ENCODE data around the gene PAOX.

Gene PAOX

DNA sequence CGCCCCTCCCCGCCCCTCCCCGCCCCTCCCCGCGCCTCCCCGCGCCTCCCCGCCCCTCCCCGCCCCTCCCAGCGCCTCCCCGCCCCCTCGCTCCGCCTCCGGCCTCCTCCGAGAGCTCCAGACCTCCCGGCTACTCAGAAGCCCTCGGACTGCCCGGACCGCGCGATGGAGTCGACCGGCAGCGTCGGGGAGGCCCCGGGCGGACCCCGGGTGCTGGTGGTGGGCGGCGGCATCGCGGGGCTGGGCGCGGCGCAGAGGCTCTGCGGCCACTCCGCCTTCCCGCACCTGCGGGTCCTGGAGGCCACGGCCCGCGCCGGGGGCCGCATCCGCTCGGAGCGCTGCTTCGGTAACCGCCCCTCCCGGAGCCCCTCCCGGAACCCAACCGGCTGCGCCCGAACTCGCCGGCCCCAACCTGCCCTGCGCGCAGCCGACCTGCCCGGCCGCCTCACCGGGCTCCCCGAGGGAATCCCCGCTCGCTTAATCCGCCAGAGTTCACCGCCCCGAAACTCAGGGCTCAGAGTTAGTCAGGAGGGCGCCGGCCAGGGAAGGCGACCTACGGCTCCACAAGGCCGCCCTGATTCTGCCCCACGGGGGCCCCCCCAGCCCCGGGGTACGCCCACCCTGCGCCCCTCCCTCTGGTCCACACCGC lies at the start of gene PAOX:
Gene PAOX, plus strand, starts transcription at position 111 of the 649 bp plus-strand sequence. Its CDS starts 55 bp downstream, at position 166.
- peak; percentile 61 to 75 for DNase-seq

DNA sequence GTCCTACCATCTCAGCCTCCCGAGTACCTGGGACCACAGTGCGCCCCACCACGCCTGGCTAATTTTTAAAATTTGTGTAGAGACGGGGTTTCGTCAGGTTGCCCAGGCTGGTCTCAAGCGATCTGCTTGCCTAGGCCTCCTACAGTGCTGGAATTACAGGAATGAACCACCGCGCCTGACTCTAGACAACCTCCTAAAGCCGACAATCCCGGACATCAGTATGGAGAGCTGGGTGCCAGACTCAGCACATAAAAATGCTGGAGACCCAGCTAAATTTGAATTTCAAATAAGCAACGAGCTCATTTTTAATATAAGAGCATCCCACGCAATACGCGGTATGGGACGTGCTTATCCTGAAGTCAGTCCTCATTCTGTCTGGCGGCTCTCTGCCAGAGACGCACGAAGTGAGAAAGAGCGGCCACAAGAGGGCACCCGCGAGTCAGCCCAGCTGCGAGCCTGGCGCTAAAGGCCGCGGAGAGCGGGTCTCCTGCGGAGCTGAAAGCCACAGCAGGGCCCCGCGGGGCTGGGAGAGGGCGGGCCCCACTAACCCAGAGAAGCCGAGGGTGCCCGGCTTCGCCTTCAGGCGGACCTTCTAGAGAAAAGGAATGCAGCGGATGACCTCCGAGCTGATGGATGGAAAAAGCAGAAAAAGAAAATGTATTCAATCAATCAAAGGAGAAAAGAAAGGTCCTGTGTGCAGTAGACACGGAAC lies 49.4 kb upstream of the PAOX start:
- DNase-seq = peak; percentile 83 to 89

DNA sequence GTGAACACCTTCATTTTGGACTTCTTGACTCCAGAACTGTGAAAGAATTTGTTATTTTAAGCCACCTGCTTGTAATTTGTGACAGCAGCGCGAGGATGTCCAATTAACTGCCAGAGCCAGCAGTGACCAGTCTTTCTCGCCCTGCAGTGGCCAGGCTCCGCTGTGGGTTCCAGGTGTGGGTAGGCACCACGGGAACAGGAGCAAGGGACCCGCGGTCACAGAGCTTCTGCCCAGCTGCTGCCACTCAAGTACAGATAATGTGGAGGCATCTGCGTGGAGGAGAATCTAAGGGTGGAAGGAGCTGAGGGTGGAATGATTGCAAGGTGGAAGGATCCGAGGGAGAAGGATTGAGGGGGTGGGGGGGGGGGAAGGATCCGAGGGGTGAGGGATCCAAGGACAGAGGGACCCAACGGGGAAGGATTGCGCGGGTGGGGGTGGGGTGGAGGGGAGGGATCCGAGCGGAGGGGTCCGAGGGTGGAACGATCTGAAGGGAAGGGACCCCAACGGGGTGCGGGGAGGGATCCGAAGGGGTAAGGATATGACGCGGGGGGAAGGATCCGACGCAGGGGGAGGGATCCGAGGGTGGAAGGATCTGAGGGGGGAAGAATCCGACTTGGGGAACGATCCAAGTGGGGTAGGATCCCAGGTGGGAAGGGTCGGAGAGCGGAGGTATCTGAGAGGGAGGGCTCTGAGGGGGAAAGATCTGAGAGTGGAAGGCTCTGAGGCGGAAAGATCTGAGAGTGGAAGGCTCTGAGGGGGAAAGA lies 45.9 kb upstream of the PAOX start:
- DNase-seq = no peak

DNA sequence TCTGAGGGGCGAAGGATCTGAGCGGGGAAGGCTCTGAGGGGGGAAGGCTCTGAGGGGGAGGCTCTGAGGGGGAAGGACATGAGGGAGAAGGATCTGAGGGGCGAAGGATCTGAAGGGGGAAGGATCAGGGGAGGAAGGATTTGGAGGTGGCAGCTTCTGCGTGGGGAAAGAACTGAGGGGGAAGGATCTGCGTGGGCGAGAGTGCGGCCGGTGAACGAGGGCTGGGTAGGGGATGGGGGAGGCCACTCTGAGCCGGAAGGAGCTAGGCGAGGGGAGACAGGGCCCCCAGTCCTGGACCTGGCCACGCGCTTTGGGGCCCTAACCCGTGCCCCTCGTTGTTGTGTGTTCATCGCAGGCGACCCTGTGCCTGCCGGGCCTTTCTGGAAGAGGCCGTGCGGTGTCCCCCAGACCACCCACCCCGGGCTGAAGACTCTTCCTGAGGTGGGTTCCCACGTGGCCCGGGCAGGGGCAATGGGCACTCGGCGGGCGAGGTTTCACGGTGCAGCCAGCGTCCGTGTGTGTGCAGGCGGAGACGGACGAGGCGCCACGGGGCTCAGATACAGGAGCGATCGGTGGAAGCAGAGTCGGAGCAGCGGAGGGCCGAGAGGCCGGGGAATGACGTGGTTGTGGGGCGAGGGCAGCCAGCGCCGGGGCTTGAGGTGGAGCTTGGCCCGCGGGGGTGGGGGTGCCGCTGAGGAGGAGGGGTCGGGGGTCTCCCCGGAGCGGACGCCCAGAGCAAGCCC lies 44.4 kb upstream of the PAOX start:
- peak in 1 of 2 donors; percentile 20 for DNase-seq

DNA sequence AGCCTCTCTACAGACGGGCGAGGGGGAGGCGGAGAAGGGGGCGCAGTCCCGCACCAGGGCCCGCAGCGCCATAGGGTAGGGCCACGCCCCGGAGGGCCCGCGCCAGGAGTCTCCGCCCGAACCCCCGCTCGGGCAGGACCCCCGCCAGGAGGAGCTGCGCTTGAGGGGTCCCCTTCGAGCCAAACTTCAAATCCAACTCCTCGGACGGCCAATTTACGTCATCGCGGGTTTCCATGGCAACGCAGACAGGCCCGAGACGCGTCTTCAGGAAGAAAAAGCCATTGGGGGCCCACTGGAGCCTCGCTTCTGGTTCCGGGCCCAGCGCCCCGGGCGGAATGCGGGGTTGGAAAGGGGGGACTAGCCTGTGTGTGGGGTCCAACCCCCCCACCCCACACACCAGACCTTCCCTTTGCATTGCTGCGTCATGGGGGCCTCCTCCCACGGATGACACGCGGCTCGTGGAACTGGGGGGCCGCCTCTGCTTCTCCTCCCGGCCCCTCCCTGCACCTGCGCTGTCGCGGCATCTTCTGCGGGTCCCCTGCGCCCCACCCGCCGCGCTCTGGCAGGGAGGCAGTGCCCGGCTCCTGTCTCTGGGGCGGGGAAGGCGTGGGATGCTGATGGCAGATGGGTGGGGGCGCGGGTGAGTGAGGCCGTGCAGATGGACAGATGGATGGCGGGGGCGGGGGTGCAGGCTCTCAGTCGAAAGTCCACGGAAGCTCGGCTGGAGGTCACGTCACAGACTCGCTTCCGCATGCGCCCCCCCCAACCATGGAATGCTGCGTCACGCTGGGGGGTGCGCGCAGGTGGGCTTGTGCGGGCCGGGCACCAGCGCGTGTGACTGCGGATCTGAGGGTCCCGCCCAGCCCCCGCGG lies 43.6 kb upstream of the PAOX start:
- peak; percentile 86 to 87 for DNase-seq

DNA sequence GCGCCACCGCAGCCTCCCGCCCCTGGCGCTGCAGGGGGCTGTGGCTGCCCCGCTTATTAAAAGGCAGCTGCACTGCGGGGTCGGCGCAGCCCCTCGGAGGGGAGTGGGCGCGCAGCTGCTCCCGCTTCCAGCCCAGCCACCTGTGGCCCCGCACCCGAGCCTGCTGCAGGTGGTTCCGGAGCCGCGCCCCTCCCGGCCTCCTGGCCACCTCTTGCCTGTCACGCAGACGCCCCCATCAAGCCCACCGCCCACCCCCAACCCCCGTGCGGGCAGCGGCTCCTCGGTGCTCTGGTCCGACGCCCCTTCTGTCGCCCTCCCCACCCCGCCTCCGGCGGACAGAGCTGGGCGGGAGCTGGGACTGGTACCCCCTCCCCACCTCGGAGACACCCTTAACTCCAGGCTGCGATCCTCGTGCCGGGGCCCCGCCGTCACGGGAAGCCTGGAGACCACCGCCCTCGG lies 42.9 kb upstream of the PAOX start:
- no peak for DNase-seq

DNA sequence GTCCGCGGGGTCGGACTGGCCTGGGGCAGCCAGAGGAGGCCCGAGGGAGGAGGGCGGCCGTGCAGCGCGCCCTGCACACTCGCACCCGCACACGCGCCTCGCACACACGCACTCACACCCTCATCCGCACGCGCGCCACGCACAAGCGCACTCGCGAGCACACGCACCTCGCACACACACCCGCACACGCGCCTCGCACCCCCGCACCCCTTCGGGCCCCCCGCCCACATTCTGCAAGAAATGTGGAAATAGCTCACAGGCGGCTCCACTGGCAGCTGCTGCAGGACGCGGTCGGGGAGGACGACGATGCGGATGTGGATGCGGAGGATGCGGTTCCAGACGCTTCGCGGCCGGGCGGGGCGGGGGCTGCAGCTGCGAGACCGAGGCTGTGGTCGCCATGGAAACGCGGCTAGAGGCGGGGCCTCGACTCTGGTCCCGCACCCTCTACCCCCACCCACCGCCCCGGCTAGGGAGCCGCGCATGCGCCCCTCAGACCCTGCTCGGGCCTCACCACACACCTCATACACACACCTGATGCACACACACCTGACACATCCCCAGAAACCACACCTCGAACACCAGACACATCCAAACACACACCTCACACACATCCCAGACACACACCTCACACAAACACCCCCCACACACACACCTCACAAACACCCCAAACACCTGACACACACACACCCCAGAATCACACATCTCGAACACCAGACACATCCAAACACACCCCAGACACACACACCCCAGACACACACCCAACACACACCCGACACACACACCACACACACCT lies 42.3 kb upstream of the PAOX start, which contains the start of gene CALY:
Gene CALY, minus strand, starts transcription at position 320 of the 793 bp plus-strand sequence. CDS start 7,907 bp downstream, outside the sequence.
- peak; percentile 88 to 91 for DNase-seq

DNA sequence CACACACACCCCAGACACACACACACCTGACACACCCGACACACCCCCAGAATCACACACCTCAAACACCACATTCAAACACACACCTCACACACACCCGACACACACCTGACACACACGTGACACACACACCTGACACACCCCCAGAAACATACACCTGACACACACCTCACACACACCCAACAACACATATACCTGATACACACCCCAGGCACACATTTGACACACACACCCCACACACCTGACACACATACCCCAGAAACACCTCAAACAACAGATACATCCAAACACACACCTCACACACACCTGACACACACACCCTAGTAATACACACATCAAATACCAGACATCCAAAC lies 41.7 kb upstream of the PAOX start:
- DNase-seq = no peak

DNA sequence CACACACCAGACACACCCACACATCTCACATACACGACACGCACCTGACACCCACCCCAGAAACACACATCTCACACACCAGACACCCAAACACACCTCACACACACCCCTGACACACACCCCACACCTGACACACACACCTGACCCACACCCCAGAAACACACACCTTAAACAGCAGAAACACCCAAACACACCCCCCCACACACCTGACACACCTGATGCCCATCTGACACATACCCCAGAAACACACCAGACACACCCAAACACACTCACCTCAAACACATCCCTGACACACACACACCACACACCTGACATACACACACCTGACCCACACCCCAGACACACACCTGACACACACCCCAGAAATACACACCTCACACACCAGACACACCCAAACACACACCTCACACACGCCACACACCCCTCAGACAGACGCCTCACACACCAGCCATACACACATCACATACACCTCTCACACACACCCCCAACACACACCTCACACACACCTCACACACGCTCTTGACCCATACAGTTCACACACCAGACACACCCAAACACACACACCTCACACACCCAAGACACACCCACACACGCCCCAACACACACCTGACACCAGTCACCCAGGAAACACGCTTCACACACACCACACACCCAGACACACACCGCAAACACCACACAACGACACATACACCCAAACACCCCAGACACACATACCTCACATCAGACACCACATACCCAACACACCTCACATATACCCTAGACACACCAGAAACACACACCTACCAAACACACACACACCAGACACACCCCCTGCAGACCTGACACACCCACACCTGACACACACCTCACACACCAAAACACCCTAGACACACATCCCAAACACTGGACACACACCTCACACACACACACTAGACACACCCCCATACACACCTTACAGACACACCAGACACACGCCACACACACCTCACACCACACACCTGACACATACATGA lies 40.7 kb upstream of the PAOX start:
- DNase-seq = no peak

DNA sequence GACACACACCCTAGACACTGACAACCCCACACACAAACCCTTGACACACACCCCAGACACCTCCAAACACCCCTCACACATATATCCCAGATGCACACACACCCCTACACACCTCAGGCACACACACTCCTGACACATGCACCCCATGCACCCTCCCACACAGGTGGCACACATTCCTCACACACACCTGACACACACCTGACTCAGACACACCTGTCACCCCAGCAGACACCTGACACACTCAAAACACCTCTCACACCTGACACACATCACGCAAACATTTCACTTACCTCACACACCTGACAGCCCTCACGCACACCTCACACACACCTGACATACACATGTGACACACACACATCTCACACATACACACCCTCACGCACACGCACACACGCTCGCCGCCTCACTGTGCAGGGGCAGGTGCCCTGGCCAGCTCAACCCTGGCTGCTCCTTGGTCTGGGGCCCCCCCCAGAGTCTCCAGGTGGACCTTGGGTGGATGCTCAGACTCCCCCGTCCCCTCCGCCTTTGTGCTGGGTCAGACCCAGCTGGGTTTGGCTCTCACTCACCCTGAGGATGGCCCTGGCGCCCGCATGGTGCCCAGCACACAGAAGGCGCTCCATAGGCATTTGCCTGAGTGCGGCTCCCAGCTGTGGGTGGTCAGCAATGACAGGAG lies 39.2 kb upstream of the PAOX start:
- no peak for DNase-seq

DNA sequence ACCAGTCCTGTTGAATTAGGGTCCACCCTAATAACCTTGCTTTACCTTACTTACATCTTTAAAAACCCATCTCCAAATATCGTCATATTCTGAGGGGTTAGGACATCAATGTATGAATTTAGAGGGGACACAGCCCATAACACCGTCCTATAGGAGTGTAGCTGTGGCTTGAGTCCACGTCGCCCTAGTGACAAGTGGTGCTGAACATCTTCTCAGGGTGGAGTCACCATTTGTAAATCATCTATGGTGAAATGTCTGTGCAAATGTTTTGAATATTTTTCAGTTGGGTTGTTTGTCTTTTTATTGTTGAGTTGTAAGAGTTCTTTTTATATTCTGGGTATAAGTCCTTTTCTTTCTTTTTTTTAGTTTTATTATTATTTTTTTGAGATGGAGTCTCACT lies 37.1 kb upstream of the PAOX start:
- DNase-seq = no peak

DNA sequence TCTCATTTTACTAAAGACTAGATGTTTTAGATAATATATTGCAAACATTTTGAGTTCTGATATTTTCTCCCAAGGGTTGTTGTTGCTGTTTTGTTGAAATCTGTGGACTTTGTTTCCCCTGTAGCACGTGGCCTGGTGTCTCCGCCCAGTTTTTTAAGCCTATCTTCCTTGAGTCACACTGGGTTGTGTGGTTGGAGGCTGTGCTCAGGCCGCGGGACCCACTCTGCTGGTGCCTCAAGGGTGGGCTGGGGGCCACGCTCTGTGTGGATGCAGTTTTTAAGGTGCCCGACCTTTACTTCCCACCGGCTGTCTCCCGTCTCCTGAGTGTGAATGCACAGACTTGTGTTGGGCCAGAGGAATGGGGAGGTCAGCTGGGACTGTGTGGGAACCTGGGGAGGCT lies 36.1 kb upstream of the PAOX start:
- DNase-seq = no peak

DNA sequence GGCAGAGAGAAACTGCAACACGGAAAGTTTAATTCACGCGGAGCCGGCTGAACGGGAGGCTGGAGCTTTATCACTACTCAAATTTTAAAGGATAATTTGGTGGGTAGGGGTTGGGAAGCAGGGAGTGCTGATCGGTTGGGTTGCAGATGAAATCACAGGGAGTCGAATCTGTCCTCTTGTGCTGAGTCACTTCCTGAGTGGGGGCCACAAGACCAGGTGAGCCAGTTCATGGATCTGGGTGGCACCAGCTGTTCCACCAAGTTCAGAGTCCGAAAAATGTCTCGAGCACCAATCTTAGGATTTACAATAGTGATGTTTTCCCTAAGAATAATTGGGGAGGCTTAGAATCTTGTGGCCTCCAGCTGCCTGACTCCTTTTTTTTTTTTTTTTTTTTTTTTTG lies 35.5 kb upstream of the PAOX start:
- DNase-seq = no peak

DNA sequence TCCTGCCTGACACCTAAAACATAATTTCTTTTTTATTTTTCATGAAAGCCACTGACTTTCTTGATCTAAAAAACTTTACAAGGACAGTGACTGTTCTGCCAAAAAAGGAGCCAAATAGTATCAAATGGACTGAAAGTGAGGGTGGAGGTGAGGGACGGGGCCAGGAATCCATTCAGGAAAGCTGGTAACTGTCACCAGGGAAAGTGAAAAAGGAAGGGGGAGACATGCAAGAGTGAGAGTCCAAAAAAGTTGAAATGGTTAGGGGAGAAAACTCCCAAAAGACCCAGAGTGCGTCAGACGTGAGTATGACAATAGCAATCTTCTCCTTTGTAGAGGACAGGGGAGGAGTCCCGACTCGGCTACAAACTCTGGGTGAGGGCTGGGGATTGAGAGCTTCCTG lies 34.8 kb upstream of the PAOX start:
- no peak for DNase-seq

DNA sequence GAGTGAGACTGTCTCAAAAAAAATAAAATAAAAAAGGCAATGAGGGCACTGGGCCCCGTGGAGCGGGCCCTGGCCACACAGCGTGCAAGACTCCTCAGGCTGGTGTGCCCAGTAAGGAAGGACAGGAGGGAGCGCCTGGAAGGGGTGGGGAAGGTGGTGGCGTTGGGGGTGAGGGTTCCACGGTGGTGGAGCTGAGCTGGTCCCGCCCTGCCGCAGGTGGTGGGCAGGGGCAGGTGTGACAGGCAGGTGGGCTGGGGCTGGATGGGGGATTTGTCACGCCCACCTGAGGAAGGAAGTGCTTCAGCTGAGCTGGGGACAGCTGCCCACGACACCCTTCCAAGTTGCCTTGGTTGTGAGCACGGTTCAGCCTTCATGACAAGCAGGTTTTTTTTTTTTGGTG lies 32.6 kb upstream of the PAOX start:
- DNase-seq = no peak

DNA sequence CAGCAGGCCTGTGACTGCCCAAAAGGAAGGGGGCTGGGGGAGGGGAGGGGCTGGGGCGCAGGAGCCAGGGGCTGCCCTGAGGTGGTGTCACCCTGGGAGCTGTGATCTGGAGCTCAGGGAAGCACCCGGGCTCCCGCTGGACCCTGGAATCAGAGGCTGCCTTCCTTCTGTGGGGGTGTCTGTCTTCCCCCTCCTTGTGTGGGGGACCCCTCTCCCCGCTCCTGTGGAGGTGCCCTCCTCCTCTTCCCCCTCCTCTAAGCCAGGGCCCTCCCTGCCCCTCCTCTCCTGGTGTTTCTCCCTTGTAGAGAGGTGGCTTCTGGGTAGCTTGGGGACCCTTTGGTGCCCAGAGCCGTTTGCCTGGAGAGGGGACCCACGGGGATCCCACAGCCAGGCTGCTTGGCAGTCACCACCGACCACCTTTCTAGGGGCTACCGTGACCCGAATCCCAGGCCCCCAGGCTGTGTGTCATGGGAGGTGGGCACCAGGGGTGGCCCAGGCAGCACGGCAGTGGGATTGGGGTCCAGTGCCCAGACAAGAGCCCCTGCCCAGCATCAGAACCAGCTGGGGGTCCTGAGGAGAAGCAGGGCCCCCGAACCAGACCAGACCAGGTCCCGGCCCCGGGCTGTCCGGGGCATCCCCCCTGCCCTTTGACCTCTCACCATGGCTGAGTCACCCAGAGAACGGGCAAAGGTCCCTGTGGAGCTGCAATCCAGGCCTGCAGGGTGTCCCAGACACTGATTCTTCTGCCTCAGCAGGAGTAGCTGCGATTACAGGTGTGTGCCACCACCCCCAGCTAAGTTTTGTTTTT lies 31.1 kb upstream of the PAOX start:
- no peak for DNase-seq

DNA sequence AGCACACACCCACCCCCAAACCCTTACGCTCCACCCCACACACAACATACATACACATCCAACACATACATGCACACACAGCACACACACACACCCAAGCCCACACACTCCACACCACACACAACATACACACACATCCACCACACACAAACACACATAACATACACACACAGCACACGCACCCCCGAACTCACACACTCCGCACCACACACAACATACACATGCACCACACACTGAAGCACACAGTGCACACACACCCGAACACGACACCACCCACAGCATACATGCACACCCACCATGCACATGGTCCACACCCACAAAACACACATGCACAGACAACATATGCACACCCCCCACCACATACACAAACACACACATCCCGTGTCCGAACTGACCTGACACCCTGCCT lies 29.9 kb upstream of the PAOX start:
- no peak for DNase-seq

DNA sequence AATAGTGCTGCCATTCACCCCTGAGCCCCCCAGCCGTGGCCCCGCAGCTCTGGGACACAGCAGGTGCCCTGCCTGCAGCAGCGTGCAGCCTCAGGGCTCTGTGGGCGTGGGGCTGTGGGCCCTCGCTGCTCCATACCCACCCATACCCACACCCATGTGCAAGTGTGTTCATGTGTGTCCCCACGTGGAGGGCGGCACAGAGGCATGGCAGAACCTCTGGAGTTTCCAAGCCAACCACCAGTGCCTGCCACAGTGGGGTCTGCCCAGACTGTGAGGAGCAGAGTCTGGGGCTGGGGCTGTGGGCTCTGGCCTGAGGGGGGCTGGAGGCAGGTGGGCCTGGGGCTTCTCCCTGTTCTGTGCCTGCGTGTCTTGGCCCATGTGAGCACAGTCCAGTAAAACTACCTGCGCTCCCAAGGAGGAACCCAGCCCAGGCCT lies 29.5 kb upstream of the PAOX start:
- DNase-seq = no peak

Measured in CD4-positive, alpha-beta T cell treated with Interferon alpha-2 for 1 hour (primary cell).